Upper lobe of left lung (tissue), 6 donors: ENCODE measurements around the gene PANX2. TPM values are rescaled to one million over a fixed set of nuclear protein-coding genes. Genes with fewer than 3 reads are reported as not detected.

Experiments used
- ATAC-seq, 2 donors: fragments of 200-7000 bp; cut with Tn5 transposase; one replicate each; pipeline ENCODE4 v1.9.1; 2022; ENCODE audit warnings: mild to moderate bottlenecking in 2 of 2, moderate library complexity in 2 of 2; ENCODE audit not compliant: low FRiP score in 2 of 2
- DNase-seq, 2 donors: peaks; one replicate each; pipeline ENCODE4 v3.0.0-alpha.2; 2019 to 2020
- H3K27ac ChIP-seq, 4 donors: fragments of 200-600 bp; sonication (generic); one replicate each; pipeline ENCODE4 v1.5.1; 2016 to 2019
- H3K27me3 ChIP-seq, 4 donors: fragments of 200-600 bp; sonication (generic); one replicate each; pipeline ENCODE4 v1.5.1; 2017 to 2019
- H3K36me3 ChIP-seq, 4 donors: fragments of 200-600 bp; sonication (generic); one replicate each; pipeline ENCODE4 v1.5.1; 2016 to 2019
- H3K4me1 ChIP-seq, 4 donors: fragments of 200-600 bp; sonication (generic); one replicate each; pipeline ENCODE4 v1.5.1; 2018 to 2019
- H3K4me3 ChIP-seq, 4 donors: fragments of 200-600 bp; sonication (generic); one replicate each; pipeline ENCODE4 v1.5.1; 2017 to 2019; ENCODE audit warnings: mild to moderate bottlenecking in 2 of 4, moderate library complexity in 1 of 4
- H3K9me3 ChIP-seq, 4 donors: fragments of 200-600 bp; sonication (generic); one replicate each; pipeline ENCODE4 v1.5.1; 2018 to 2019
- EP300 ChIP-seq, 4 donors: sonication (generic); formaldehyde crosslinking; IDR thresholded peaks; one replicate each; pipeline ENCODE4 v1.5.1; 2017; ENCODE audit warnings: antibody characterized with exemption in 4 of 4, control low read depth in 2 of 4
- POLR2A ChIP-seq, 4 donors: fragments of 450-650 bp; IDR thresholded peaks; one replicate each; pipeline ENCODE4 v1.5.1; 2016 to 2017; ENCODE audit warnings: antibody characterized with exemption in 4 of 4, mild to moderate bottlenecking in 2 of 4
- POLR2AphosphoS5 ChIP-seq, 2 donors: sonication (generic); formaldehyde crosslinking; IDR thresholded peaks; one replicate each; pipeline ENCODE4 v1.5.1; 2017; ENCODE audit warnings: antibody characterized with exemption in 2 of 2
- WGBS, 2 donors: methylation state at CpG; one replicate each; pipeline ENCODE4 v1.1.5; 2017 to 2018; 5-methylcytosine and 5-hydroxymethylcytosine counted together
- total RNA-seq, 6 donors: library from RNA; depleted of rRNA in 4 of 6; stranded (reverse); fragments of >200 nt in 4 of 6; gene quantifications; one replicate each; pipeline versions ENCODE4 v1.1.0 to v1.2.1, GENCODE V29; 2016 to 2021
- TF ChIP-seq, protein P1 (sequence below), 6 experiments: fragments of 450-650 bp in 4 of 6; fragments of 200-600 bp in 2 of 6; sonication (generic) in 2 of 6; IDR thresholded peaks; one replicate each; pipeline ENCODE4 v1.5.1; 2016 to 2019; ENCODE audit warnings: antibody characterized with exemption in 6 of 6
- donor health status: DM: no; HTN: no; CAD: no; lungs with moderate emphysema.
- donor health status: DM: no; HTN: yes; CAD: no; lungs with severe emphysema.

Gene PANX2
- total RNA-seq, 6 donors from 2014 or later, result 1.9 to 16.8 (median 7.1) TPM

DNA sequence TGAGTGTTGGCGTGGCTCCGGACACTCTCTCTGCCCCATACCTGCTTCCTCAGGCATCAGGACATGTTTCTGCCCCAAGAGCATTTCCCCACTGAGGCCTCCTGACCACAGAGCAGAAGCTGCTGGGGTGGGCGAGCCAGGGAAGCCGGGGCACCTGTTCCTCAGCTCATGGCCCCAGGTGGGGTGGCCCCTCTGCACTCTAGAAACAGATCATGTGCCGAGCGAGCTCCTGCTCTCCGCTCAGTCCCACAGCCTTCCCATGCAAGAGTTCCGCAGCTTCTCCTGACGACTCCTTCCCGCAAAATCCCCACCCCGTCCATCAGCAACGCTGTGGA is 22.4 kb upstream of the PANX2 start:
- 82 to 91% methylated on average over 12 of the region's 12 CpGs for WGBS, 2 donors
- TF ChIP-seq POLR2A (IDR thresholded peaks at IDR 0.05) (no peak), POLR2AphosphoS5 (IDR thresholded peaks at IDR 0.05) (no peak)
- TF ChIP-seq, protein P1, sequence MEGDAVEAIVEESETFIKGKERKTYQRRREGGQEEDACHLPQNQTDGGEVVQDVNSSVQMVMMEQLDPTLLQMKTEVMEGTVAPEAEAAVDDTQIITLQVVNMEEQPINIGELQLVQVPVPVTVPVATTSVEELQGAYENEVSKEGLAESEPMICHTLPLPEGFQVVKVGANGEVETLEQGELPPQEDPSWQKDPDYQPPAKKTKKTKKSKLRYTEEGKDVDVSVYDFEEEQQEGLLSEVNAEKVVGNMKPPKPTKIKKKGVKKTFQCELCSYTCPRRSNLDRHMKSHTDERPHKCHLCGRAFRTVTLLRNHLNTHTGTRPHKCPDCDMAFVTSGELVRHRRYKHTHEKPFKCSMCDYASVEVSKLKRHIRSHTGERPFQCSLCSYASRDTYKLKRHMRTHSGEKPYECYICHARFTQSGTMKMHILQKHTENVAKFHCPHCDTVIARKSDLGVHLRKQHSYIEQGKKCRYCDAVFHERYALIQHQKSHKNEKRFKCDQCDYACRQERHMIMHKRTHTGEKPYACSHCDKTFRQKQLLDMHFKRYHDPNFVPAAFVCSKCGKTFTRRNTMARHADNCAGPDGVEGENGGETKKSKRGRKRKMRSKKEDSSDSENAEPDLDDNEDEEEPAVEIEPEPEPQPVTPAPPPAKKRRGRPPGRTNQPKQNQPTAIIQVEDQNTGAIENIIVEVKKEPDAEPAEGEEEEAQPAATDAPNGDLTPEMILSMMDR (IDR thresholded peaks at IDR 0.05), result no peak
- Histone ChIP-seq H3K9me3 (no peaks in the 10 kb centered on the region), H3K27ac (no peak overlapping the region), H3K4me3 (no peak overlapping the region), H3K4me1 (peaks cover 0 to 3% (median 1%) of the 10 kb centered on the region in 4 donors), H3K36me3 (no peaks in the 10 kb centered on the region), H3K27me3 (no peaks in the 10 kb centered on the region)
- DNase-seq (no peak), ATAC-seq (no peak)

DNA sequence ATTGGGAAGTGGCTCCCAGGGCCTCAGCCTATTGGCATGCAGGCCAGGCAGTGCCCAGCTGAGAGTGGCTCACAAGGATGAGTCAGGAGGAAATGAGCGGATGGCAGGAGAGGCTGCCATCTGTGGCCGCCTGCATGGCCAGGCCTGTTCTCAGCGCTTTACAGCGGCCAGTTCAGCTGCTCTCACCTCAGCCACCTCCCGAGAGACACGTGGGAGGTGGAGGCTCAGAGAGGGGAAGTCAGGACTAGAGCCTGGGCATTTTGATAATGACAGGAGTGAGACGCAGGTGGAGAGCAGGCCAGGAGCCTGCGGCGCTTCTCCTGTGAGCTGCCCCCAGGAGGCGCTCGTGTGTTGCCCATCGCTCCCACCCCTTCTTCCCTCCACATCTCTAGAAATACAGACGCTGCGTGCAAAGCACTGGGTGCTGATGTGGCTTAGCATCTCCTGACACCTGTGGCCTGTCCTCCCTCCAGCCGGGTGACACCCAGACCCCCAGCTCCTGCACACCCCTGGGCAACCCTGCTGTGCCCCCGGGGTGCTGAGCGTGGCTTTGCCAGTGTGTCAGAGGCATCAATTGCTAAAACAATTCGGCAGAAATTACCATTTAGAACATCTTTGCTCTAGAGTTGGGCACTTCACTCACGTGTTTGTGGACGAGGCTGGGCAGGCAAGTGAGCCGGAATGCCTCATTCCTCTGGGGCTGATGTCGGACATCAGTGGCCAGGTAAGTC is 21.4 kb upstream of the PANX2 start:
- no peak overlapping the region for H3K27ac ChIP-seq
- H3K4me1 ChIP-seq, result peaks cover 0 to 3% (median 1%) of the 10 kb centered on the region in 4 donors
- no peaks in the 10 kb centered on the region for H3K36me3 ChIP-seq
- no peaks in the 10 kb centered on the region for H3K9me3 ChIP-seq
- no peak for TF ChIP-seq POLR2A (IDR thresholded peaks at IDR 0.05)
- TF ChIP-seq EP300 (IDR thresholded peaks at IDR 0.05), result no peak
- TF ChIP-seq POLR2AphosphoS5 (IDR thresholded peaks at IDR 0.05), result no peak
- TF ChIP-seq, protein P1 (IDR thresholded peaks at IDR 0.05), result peak; percentile 67 to 87 (median 84)
- H3K4me3 ChIP-seq, result no peak overlapping the region
- WGBS, 2 donors, result 38% methylated on average over 11 to 18 of the region's 22 CpGs
- H3K27me3 ChIP-seq, result no peaks in the 10 kb centered on the region
- peak; percentile 75 to 79 for ATAC-seq
- peak; percentile 81 to 84 for DNase-seq

DNA sequence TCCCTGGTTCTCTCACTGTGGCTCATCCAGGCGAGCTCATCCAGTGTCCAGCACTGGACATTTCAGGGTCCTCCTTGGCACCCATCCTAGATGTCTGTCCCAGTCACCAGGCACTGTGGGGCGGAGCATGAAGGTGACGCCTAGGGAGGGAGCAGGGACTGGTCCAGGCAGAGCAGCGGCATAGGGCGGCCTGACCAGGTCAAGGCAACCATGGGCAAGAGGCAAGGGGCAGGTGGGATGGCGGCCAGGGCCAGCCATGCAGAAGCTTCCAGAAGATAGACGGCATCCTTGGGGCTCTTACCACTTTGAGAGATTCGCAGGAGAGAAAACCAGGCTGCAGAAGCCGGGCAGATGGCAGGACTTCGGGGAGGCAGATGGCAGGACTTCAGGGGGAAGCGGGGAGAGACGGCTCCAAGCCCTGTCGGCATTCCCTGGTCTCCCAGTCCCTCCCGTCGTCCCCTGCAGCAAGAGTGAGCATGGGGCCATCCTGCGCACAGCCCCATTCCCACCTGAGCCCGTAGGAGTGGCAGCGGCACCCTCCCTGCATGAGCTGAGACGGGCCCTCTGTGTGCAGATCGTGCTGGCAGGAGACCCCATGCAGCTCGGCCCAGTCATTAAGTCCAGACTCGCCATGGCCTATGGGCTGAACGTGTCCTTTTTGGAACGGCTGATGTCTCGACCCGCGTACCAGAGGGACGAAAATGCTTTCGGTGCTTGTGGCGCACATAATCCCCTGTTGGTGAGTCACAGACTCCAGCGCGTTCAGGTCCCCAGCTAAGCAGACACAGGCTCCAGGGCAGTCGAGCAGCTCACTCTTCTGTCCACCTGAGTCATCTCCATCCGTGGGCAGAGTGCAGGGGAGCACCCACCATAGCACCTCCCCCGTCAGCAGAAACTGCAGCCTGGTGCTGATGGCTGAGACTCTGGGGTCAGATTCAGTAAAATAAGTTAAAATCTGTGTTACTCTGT is 20.1 kb upstream of the PANX2 start:
- Histone ChIP-seq H3K4me1 (peaks cover 0 to 3% (median 1%) of the 10 kb centered on the region in 4 donors), H3K27ac (no peak overlapping the region), H3K36me3 (no peaks in the 10 kb centered on the region), H3K9me3 (no peaks in the 10 kb centered on the region), H3K4me3 (no peak overlapping the region), H3K27me3 (no peaks in the 10 kb centered on the region)
- 86 to 92% methylated on average over 21 to 35 of the region's 35 CpGs for WGBS, 2 donors
- no peak for TF ChIP-seq POLR2AphosphoS5 (IDR thresholded peaks at IDR 0.05)
- TF ChIP-seq, protein P1 (IDR thresholded peaks at IDR 0.05), result no peak
- no peak for TF ChIP-seq POLR2A (IDR thresholded peaks at IDR 0.05)
- TF ChIP-seq EP300 (IDR thresholded peaks at IDR 0.05), result no peak
- no peak for ATAC-seq
- DNase-seq, result peak in 1 of 2 donors; percentile 48

DNA sequence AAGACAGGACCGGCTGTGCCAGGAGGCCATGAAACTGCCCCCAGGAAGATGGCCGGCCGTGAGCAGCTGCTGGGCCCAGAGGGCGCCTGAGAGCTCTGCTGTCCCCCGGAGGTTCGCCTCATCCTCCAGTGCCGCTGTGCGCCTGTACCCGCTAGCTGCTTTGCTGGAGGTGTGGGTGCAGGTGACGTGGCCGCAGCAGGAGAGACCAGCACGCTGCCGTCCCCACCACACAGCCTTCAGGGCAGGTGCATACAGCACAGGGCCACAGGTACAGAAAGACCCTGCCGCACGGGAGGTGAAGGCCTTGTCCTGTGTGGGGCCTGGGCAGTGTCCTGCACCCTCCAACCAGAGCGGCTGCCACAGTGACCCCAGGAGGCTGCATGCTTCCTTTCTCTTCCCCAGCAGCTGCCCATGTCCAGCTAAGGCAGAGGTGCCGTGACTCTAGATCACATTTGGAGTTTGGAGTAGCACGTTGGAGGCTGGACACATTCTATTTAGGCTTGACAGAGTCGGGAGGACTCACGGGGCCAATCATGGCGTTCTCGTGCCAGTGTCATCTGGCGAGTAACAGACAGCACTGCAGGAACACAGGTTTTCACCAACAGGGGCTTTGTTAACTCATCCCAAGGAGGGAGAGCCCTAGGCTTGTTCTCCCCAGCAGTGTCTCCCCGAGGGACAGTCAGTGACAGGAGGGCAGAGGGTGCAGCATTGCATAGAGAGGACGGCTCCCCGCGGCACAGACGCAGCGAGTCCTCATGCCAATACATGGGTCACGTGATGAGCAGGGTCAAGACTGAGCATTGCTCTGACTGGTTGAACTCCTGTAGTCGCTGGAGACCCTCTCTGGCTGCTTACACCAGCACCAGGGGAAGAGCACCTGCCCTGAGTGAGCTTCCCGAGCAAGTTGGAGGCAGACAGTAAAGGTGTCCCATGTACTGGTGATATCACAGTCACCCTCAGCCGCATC is 18.7 kb upstream of the PANX2 start:
- DNase-seq (peak in 1 of 2 donors; percentile 77), ATAC-seq (no peak)
- H3K27me3 ChIP-seq, result no peaks in the 10 kb centered on the region

More for the DNA sequence above, 18.7 kb upstream of the PANX2 start:
- 78 to 85% methylated on average over 8 to 33 of the region's 33 CpGs for WGBS, 2 donors
- H3K4me3 ChIP-seq, result no peak overlapping the region
- peaks cover 0 to under 1% (median 0%) of the 10 kb centered on the region in 4 donors for H3K4me1 ChIP-seq
- no peaks in the 10 kb centered on the region for H3K36me3 ChIP-seq
- TF ChIP-seq EP300 (IDR thresholded peaks at IDR 0.05), result no peak
- TF ChIP-seq POLR2AphosphoS5 (IDR thresholded peaks at IDR 0.05), result no peak
- no peak for TF ChIP-seq POLR2A (IDR thresholded peaks at IDR 0.05)
- TF ChIP-seq, protein P1 (IDR thresholded peaks at IDR 0.05), result no peak
- no peaks in the 10 kb centered on the region for H3K9me3 ChIP-seq
- no peak overlapping the region for H3K27ac ChIP-seq
